ENCODE data around the gene C1QTNF1.

GRCh38 chr17:79011451-79012147 lies 12.4 kb upstream of the C1QTNF1 start:
- TF ChIP-seq CTCF (IDR thresholded peaks at IDR 0.05; ENCODE audit: low read length) = no peak
- TF ChIP-seq EZH2 (optimal IDR thresholded peaks at IDR 0.05; ENCODE audit: low read depth, low read length) = no peak
